Endothelial cell of umbilical vein (primary cell): Measurements from ENCODE around the gene TENM4.

Experiments used
- EZH2 ChIP-seq: IDR thresholded peaks from 2 replicates; pipeline ENCODE4 v1.6.1; 2012; ENCODE audit warnings: borderline replicate concordance, low read depth, mild to moderate bottlenecking, moderate library complexity, low read length, inconsistent platforms; ENCODE audit not compliant: severe bottlenecking
- FOS ChIP-seq: IDR thresholded peaks from 2 replicates; pipeline ENCODE4 v1.6.1; 2011; ENCODE audit warnings: mild to moderate bottlenecking, low read length, moderate library complexity, borderline replicate concordance; ENCODE audit not compliant: insufficient read depth
- JUN ChIP-seq: IDR thresholded peaks from 2 replicates; pipeline ENCODE4 v1.6.1; 2011; ENCODE audit warnings: borderline replicate concordance, low read depth; ENCODE audit not compliant: insufficient read length, insufficient read depth
- MYC ChIP-seq: IDR thresholded peaks from one replicate; pipeline ENCODE4 v1.6.1; 2011; ENCODE audit warnings: mild to moderate bottlenecking, low read depth, low read length
- POLR2A ChIP-seq: IDR thresholded peaks from 2 replicates; pipeline ENCODE4 v1.6.1; 2012; ENCODE audit warnings: low read depth, mild to moderate bottlenecking, control low read depth, low read length
- POLR2AphosphoS5 ChIP-seq: IDR thresholded peaks from 2 replicates; pipeline ENCODE4 v1.6.1; 2012; ENCODE audit warnings: low read depth, mild to moderate bottlenecking, control low read depth, low read length, moderate library complexity; ENCODE audit not compliant: insufficient read depth
- TF ChIP-seq, protein P1 (sequence below), 2 donors: IDR thresholded peaks; 1 replicate in 1 of 2; 2 replicates in 1 of 2; pipeline ENCODE4 v1.5.1; 2011; ENCODE audit warnings: low read length in 2 of 2, mild to moderate bottlenecking in 2 of 2, moderate library complexity in 2 of 2, control low read depth in 1 of 2, inconsistent platforms in 1 of 2, low read depth in 1 of 2; ENCODE audit not compliant: insufficient read depth in 1 of 2; ENCODE audit errors: extremely low read depth in 1 of 2
- TF ChIP-seq, protein P2 (sequence below): IDR thresholded peaks from 2 replicates; pipeline ENCODE4 v1.6.1; 2011; ENCODE audit not compliant: insufficient read depth, insufficient read length

DNA sequence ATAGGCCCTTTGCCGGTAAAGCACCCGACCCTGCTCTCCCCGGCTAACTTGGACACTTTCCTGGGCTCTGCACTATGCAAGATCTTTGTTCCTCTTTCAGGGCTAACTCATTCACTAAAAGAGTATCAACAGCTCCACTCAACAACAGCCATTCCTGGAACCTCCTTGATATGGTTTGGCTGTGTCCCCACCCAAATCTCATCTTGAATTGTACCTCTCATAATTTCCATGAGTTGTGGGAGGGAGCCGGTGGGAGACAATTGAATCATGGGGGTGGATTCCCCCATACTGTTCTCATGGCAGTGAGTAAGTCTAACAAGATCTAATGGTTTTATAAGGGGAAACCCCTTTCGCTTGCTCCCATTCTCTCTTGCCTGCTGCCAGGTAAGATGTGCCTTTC lies 330.0 kb downstream of the TENM4 start:
- TF ChIP-seq POLR2A (no peak), EZH2 (no peak), POLR2AphosphoS5 (no peak), FOS (no peak), MYC (no peak), JUN (no peak)
- TF ChIP-seq, protein P1, sequence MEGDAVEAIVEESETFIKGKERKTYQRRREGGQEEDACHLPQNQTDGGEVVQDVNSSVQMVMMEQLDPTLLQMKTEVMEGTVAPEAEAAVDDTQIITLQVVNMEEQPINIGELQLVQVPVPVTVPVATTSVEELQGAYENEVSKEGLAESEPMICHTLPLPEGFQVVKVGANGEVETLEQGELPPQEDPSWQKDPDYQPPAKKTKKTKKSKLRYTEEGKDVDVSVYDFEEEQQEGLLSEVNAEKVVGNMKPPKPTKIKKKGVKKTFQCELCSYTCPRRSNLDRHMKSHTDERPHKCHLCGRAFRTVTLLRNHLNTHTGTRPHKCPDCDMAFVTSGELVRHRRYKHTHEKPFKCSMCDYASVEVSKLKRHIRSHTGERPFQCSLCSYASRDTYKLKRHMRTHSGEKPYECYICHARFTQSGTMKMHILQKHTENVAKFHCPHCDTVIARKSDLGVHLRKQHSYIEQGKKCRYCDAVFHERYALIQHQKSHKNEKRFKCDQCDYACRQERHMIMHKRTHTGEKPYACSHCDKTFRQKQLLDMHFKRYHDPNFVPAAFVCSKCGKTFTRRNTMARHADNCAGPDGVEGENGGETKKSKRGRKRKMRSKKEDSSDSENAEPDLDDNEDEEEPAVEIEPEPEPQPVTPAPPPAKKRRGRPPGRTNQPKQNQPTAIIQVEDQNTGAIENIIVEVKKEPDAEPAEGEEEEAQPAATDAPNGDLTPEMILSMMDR (IDR thresholded peaks at IDR 0.05; ENCODE audit: extremely low read depth in 1 of 2, insufficient read depth in 1 of 2, low read depth in 1 of 2, low read length in 2 of 2): no peak
- TF ChIP-seq, protein P2, sequence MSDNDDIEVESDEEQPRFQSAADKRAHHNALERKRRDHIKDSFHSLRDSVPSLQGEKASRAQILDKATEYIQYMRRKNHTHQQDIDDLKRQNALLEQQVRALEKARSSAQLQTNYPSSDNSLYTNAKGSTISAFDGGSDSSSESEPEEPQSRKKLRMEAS: no peak
